ENCODE measurements around the gene SIRT6. TPM values are rescaled to one million over a fixed set of nuclear protein-coding genes. Genes with fewer than 3 reads are reported as not detected.

SIRT6 gene
- total and polyA plus RNA-seq, 2 donors (not counting 1 experiment from before 2014, with no cell fraction given): 27.8 to 82.2 TPM

DNA sequence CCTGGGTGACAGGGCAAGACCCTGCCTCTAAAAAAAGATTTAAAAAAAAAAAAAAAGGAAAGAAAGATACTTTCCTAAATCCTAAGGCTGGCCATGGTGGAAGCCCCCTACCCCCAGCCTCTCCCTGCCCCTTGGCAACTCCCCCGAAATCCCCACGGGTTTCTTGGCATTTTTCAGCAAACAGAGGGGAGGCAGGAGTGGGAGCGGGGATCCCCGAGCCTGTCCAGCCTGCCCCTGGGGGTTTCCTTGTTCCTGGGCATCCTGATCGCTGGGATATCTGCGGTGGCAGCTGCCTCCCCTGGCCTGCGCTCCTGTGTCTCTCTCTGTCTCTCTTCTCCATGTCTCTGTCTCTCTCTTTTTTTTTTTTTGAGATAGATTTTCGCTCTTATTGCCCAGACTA is 43.5 kb upstream of the SIRT6 start:
- ChIA-PET POLR2A (no interaction called here), CTCF (no interaction called here)
- H3K4me1 ChIP-seq (ENCODE audit: control insufficient read depth in 2 of 2, insufficient read depth in 2 of 2, low read length in 2 of 2): peaks cover 22 to 38% of the 10 kb centered on the region in 2 donors
- ATAC-seq (ENCODE audit: low read depth) (no peak), DNase-seq (no peak)
- H3K4me2 ChIP-seq (replicated peaks; ENCODE audit: low read depth, low read length, poor library complexity, severe bottlenecking): no peak overlapping the region
- no peaks in the 10 kb centered on the region for H3K27me3 Mint-ChIP-seq
- intact Hi-C loops (cut with micrococcal nuclease): no loop called here
- H3K4me3 ChIP-seq (ENCODE audit: control extremely low read depth in 1 of 5, extremely low read depth in 1 of 5, insufficient read depth in 1 of 5, low read depth in 2 of 5, low read length in 4 of 5): no peak overlapping the region
- no peaks in the 10 kb centered on the region for H4K20me1 ChIP-seq (ENCODE audit: control insufficient read depth, insufficient read depth, low read length, poor library complexity, severe bottlenecking)
- H2AFZ ChIP-seq (ENCODE audit: insufficient read depth, low read depth, low read length, poor library complexity, severe bottlenecking): no peak overlapping the region
- H3K36me3 ChIP-seq (replicated peaks in 1 of 2; ENCODE audit: control extremely low read depth in 1 of 2, control insufficient read depth in 1 of 2, extremely low read depth in 1 of 2, insufficient read depth in 2 of 2, low read length in 1 of 2): no peaks in the 10 kb centered on the region
- H3K4me3 Mint-ChIP-seq: no peak overlapping the region
- peaks cover 5% of the 10 kb centered on the region for H3K79me2 ChIP-seq (ENCODE audit: control insufficient read depth, insufficient read depth, low read length)
- 59% methylated on average over 7 of the region's 8 CpGs for WGBS (ENCODE audit: insufficient coverage)
- no peaks in the 10 kb centered on the region for H3K27me3 ChIP-seq (replicated peaks in 1 of 4; ENCODE audit: control extremely low read depth in 1 of 4, control insufficient read depth in 3 of 4, insufficient read depth in 4 of 4, low read length in 3 of 4)
- H3K27ac Mint-ChIP-seq: no peak overlapping the region
- no peak overlapping the region for H3K9ac ChIP-seq (ENCODE audit: low read length)
- H3K27ac ChIP-seq (ENCODE audit: low read length in 2 of 2): no peak overlapping the region
- H3K9me3 Mint-ChIP-seq (ENCODE audit: insufficient read depth): no peaks in the 10 kb centered on the region
- no peak for TF ChIP-seq EZH2 (IDR thresholded peaks at IDR 0.05; ENCODE audit: borderline replicate concordance, insufficient read depth, low read depth, low read length, poor library complexity, severe bottlenecking)
- no peak for TF ChIP-seq CTCF (IDR thresholded peaks at IDR 0.05)
- H3K4me1 Mint-ChIP-seq: no peaks in the 10 kb centered on the region
- H3K9me3 ChIP-seq (ENCODE audit: control extremely low read depth in 1 of 3, control insufficient read depth in 2 of 3, insufficient read depth in 1 of 3, low read length in 2 of 3): no peaks in the 10 kb centered on the region

DNA sequence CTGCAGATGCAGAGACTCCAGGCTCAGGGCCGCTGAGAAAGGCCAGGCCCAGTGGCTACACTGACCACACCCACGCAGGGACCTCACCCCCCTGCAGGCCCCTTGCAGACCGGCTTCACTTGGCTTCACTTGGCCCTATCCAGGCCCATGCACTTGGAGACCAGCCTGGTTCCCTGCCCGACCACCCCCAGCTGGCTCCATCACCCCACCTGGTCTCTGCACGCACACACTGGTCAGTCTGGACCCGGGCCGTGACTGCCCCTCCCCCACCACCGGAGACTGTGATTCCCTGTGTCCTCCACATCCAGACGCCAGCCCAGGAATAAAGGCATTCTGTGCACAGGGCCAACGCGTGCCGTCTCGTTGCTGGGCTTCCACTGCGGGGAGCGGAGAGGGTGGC is 42.1 kb upstream of the SIRT6 start:
- 93% methylated on average over 15 of the region's 15 CpGs for WGBS (ENCODE audit: insufficient coverage)
- Histone ChIP-seq H4K20me1 (ENCODE audit: control insufficient read depth, insufficient read depth, low read length, poor library complexity, severe bottlenecking) (no peaks in the 10 kb centered on the region), H3K9ac (ENCODE audit: low read length) (no peak overlapping the region), H3K4me3 (ENCODE audit: control extremely low read depth in 1 of 5, extremely low read depth in 1 of 5, insufficient read depth in 1 of 5, low read depth in 2 of 5, low read length in 4 of 5) (no peak overlapping the region), H3K4me1 (ENCODE audit: control insufficient read depth in 2 of 2, insufficient read depth in 2 of 2, low read length in 2 of 2) (peaks cover 18 to 24% of the 10 kb centered on the region in 2 donors), H3K36me3 (replicated peaks in 1 of 2; ENCODE audit: control extremely low read depth in 1 of 2, control insufficient read depth in 1 of 2, extremely low read depth in 1 of 2, insufficient read depth in 2 of 2, low read length in 1 of 2) (no peaks in the 10 kb centered on the region), H3K4me2 (replicated peaks; ENCODE audit: low read depth, low read length, poor library complexity, severe bottlenecking) (no peak overlapping the region), H3K27me3 (replicated peaks in 1 of 4; ENCODE audit: control extremely low read depth in 1 of 4, control insufficient read depth in 3 of 4, insufficient read depth in 4 of 4, low read length in 3 of 4) (no peaks in the 10 kb centered on the region), H3K27ac (ENCODE audit: low read length in 2 of 2) (no peak overlapping the region), H2AFZ (ENCODE audit: insufficient read depth, low read depth, low read length, poor library complexity, severe bottlenecking) (no peak overlapping the region), H3K9me3 (ENCODE audit: control extremely low read depth in 1 of 3, control insufficient read depth in 2 of 3, insufficient read depth in 1 of 3, low read length in 2 of 3) (no peaks in the 10 kb centered on the region), H3K79me2 (ENCODE audit: control insufficient read depth, insufficient read depth, low read length) (peaks cover 5% of the 10 kb centered on the region)
- H3K9me3 Mint-ChIP-seq (ENCODE audit: insufficient read depth): no peaks in the 10 kb centered on the region
- ChIA-PET CTCF (no interaction called here), POLR2A (interaction anchor here (0.6 kb wide), 1 partner anchor 113 kb away, joined by 4 read pairs; no protein-coding TSS in a partner anchor)
- H3K4me3 Mint-ChIP-seq: no peak overlapping the region
- intact Hi-C loops (cut with micrococcal nuclease): no loop called here
- ATAC-seq (ENCODE audit: low read depth): no peak
- DNase-seq: peak; percentile 8
- H3K27me3 Mint-ChIP-seq: no peaks in the 10 kb centered on the region
- H3K27ac Mint-ChIP-seq: no peak overlapping the region
- no peak for TF ChIP-seq EZH2 (IDR thresholded peaks at IDR 0.05; ENCODE audit: borderline replicate concordance, insufficient read depth, low read depth, low read length, poor library complexity, severe bottlenecking)
- no peak for TF ChIP-seq CTCF (IDR thresholded peaks at IDR 0.05)
- no peaks in the 10 kb centered on the region for H3K4me1 Mint-ChIP-seq
